ENCODE data around the gene TBCD.
"Not testable (repeated sequence)": the region's sequence is repeated elsewhere in the genome, so short reads cannot be mapped to it uniquely, and the experiment has no call there.

Gene TBCD

GRCh38 chr17:82942166-82943130 lies 190.6 kb downstream of the TBCD start:
- DNase-seq, result no peak

DNA sequence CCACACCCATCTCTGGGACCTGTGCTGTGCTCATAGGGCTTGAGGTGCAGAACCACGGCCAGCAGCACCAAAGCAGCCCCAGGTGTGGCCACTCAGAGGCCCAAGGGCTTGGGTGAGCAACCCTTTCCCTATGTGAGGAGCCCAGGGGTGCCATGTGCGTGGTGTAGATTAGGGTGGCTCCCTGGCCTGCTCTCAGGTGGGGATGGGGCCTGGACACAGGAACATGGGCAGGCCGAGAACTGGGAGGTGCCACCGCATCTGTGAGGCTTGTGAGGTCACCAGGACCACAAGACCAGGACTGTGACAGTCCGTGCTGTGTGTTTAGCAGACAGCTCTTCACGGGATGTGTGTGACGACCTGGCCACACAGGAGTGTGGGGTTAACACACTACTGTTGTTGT lies 191.5 kb downstream of the TBCD start:
- no peak for DNase-seq

- no peak for DNase-seq
Observed at GRCh38 chr17:82943751-82944150, 191.9 kb downstream of the TBCD start.

- no peak for DNase-seq
Observed at GRCh38 chr17:82944990-82945389, 193.1 kb downstream of the TBCD start.

DNA sequence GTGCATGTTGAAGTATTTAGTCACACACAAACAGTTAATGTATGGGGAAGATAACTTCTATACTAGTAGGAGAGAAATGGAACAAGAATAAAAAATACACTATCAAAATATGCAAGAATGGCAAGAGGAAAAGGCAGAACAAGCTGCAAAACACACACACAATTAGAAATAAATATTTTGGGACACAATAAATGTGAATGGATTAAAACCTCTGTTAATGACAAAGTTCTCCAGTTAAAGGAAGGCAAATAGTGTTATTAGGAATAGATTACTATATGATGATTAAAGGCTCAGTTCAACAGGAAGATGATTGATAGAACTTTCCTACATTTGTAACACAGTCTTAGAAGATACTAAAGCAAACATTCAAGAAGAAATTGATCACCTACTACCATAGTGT lies 194.2 kb downstream of the TBCD start:
- DNase-seq, result no peak

DNA sequence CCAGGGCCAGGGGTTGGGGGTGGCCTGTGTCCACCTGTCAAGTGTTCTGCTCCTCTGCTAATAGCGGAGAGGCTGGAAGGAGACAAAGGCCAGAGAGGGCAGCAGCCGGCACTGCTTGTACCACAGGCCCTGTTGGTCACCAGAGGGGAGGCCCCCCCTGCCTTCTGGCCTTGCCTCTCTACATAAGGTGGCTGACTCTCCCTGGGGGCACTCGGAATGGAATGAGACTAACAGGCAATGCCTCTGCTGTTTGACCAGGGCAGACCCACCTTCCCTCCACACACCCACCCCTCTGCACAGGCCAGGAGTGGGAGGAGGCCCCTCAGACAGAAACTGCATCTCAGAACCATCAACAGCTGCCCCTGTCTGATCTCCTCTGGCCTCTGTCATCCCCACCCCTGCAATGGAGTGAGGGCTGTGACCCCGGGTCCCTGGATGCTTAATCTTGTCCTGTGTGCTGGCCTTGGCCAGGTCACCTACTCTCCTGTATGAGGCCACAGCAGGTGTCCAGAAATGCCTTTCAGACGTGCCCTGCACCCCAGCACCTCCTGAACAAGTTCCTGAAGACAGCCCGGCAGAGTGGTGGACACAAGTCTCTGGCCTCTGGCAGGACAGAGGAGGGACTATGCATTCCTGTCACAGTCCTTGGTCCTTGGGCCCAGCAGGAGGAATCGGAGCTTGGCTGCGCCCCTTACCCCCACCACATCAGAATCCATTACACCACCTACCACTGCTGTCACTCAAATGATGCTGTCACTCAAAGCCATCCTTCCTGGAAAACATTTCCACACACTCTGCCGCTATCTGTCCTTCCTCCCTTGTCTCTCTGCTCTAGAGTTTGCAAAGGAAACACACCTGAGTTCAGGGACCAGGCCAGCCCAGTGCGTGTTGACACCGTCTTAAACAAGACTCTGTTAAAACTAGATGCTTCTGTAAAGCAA lies 195.5 kb downstream of the TBCD start:
- no peak for DNase-seq

DNA sequence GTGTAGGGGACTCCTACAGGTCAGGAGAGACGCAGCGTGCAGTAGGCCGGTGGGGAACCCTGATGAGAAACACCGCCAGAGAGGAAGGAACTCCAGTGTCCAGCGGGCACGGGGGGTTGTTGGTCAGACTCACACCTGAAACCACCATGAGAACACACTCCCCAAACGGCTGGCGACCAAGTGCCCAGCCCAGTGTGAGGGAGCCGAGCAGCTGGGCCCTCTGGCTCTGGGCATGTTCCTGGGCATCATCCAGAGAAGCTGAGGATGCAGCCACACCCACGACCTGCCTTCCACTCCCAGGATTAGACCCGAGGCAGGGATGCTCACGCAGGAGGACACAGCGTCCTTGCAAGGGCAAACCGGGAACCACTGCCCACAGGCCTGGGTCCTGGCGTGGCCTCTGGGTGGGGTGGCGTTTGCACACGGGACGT lies 196.2 kb downstream of the TBCD start:
- no peak for DNase-seq

- no peak for DNase-seq
Observed at GRCh38 chr17:82948957-82949356, 197.1 kb downstream of the TBCD start.

DNA sequence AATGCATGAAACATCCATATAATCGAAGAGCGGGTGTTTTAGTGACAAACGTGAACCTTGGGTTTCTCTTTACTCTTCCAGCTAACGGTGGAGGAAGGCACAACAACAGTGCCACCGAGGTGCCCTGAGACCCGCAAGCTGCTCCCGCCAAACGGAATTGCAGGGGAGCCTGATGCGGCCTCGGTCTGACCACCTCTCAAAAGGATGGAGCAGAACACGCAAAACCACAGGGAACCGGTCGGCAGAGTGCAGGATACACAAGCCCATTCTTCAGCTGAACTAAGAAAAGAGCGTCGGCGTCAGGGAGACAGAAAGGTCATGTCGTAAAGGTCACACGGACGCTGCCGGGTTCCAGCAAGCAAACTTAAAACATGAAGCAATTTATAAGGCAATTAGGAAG lies 197.5 kb downstream of the TBCD start:
- DNase-seq, result no peak

GRCh38 chr17:82949984-82950383 lies 198.1 kb downstream of the TBCD start:
- no peak for DNase-seq

- DNase-seq, result no peak
Observed at GRCh38 chr17:82950525-82951102, 198.7 kb downstream of the TBCD start.

GRCh38 chr17:82952019-82952418 lies 200.2 kb downstream of the TBCD start:
- DNase-seq, result no peak

GRCh38 chr17:82955106-82955505 lies 203.2 kb downstream of the TBCD start:
- DNase-seq, result not testable (repeated sequence)

DNA sequence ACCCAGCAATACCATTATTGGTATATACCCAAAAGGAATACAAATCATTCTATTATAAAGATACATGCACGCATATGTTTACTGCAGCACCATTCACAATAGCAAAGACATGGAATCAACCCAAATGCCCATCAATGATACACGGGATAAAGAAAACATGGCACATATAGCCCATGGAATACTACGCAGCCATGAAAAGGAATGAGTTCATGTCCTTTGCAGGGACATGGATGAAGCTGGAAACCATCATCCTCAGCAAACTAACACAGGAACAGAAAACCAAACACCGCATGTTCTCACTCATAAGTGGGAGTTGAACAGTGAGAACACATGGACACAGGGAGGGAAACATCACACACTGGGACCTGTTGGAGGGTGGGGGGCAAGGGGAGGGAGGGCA lies 203.8 kb downstream of the TBCD start:
- DNase-seq, result not testable (repeated sequence)

- no peak for DNase-seq
Observed at GRCh38 chr17:82956146-82956725, 204.4 kb downstream of the TBCD start.

- no peak for DNase-seq
Observed at GRCh38 chr17:82956726-82957468, 205.0 kb downstream of the TBCD start.

- no peak for DNase-seq
Observed at GRCh38 chr17:82957469-82957795, 205.6 kb downstream of the TBCD start.

GRCh38 chr17:82957961-82958561 lies 206.2 kb downstream of the TBCD start:
- no peak for DNase-seq

GRCh38 chr17:82959242-82959930 lies 207.5 kb downstream of the TBCD start:
- DNase-seq, result no peak

DNA sequence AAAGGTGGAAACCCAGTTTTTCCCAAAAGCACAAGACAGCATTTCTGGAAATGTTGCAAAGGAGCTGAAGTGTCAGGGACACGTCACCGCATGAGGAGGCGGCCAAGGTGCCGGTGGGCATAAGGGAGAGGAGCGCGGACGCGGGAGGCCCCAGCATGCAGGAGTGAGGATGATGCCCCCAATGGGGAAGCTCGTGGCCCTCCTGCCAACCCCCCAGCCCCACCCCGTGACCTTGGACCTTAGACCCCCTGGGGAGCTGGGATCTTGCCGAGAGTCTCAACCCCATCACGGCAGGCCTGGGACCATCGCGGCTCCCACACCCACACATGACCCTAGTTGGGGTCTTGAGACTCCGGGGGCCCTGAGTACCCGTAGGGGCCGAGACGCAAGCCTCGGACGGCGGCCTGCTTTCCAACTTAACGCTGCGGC lies 208.1 kb downstream of the TBCD start:
- DNase-seq, result no peak

Measured in cortex of kidney (tissue), 1 donor.